GM18951 (cell line): ENCODE data around the gene PTPRD.

Experiments
- POLR2A ChIP-seq: IDR thresholded peaks from 4 replicates; pipeline ENCODE4 v1.6.1; 2011; ENCODE audit warnings: mild to moderate bottlenecking; ENCODE audit not compliant: insufficient read length, insufficient read depth; ENCODE audit errors: extremely low read depth
- in situ Hi-C: fragments of 300-500 bp; cut with MboI; formaldehyde crosslinking; loops from one replicate; pipeline ENCODE4 v1.12.0; 2022; ENCODE audit warnings: low sequenced_read_pairs, mixed read lengths, inconsistent platforms; ENCODE audit not compliant: unreplicated experiment

Gene PTPRD

GRCh38 chr9:10168241-10168640 lies 444.6 kb downstream of the PTPRD start:
- no peak for TF ChIP-seq POLR2A
- in situ Hi-C loops, result no loop called here

GRCh38 chr9:10148796-10149195 lies 464.0 kb downstream of the PTPRD start:
- in situ Hi-C loops, result no loop called here
- no peak for TF ChIP-seq POLR2A

- TF ChIP-seq POLR2A, result no peak
- in situ Hi-C loops, result no loop called here
Observed at GRCh38 chr9:10146517-10147331, 466.1 kb downstream of the PTPRD start.

- in situ Hi-C loops, result no loop called here
- TF ChIP-seq POLR2A, result no peak
Observed at GRCh38 chr9:10144355-10144754, 468.4 kb downstream of the PTPRD start.

GRCh38 chr9:10135553-10135952 lies 477.2 kb downstream of the PTPRD start:
- in situ Hi-C loops, result no loop called here
- TF ChIP-seq POLR2A, result no peak

- in situ Hi-C loops, result no loop called here
- TF ChIP-seq POLR2A, result no peak
Observed at GRCh38 chr9:10134266-10134665, 478.5 kb downstream of the PTPRD start.

GRCh38 chr9:10130061-10130675 lies 482.6 kb downstream of the PTPRD start:
- in situ Hi-C loops, result no loop called here
- TF ChIP-seq POLR2A, result no peak

- no peak for TF ChIP-seq POLR2A
- in situ Hi-C loops, result no loop called here
Observed at GRCh38 chr9:10127867-10128266, 484.9 kb downstream of the PTPRD start.

- no peak for TF ChIP-seq POLR2A
- in situ Hi-C loops, result no loop called here
Observed at GRCh38 chr9:10112798-10113197, 500.0 kb downstream of the PTPRD start.

GRCh38 chr9:10112070-10112469 lies 500.7 kb downstream of the PTPRD start:
- in situ Hi-C loops, result no loop called here
- no peak for TF ChIP-seq POLR2A

- in situ Hi-C loops, result no loop called here
- TF ChIP-seq POLR2A, result no peak
Observed at GRCh38 chr9:10108815-10109214, 504.0 kb downstream of the PTPRD start.

- no peak for TF ChIP-seq POLR2A
- in situ Hi-C loops, result no loop called here
Observed at GRCh38 chr9:10104774-10105173, 508.0 kb downstream of the PTPRD start.

GRCh38 chr9:10095208-10095607 lies 517.6 kb downstream of the PTPRD start:
- TF ChIP-seq POLR2A, result no peak
- in situ Hi-C loops, result no loop called here

GRCh38 chr9:10094563-10094962 lies 518.2 kb downstream of the PTPRD start:
- in situ Hi-C loops, result no loop called here
- TF ChIP-seq POLR2A, result no peak
